Smooth muscle cell (in vitro differentiated cells): ENCODE results near the gene SLC6A9. TPM values are rescaled to one million over a fixed set of nuclear protein-coding genes. Genes with fewer than 3 reads are reported as not detected.

Experiments used
- DNase-seq: peaks from one replicate; lab custom pipeline; 2025; ENCODE audit not compliant: unreplicated experiment; lab: John Stamatoyannopoulos, UW
- H2AFZ ChIP-seq: fragments of 200-600 bp; sonication (generic); 2 replicates; pipeline ENCODE4 v1.6.0; 2016; ENCODE audit warnings: antibody characterized with exemption, low read depth, mild to moderate bottlenecking
- H3F3A ChIP-seq: fragments of 200-600 bp; sonication (generic); 2 replicates; pipeline ENCODE4 v1.6.0; 2017; ENCODE audit warnings: antibody characterized with exemption, low read depth
- H3K27ac ChIP-seq: fragments of 200-600 bp; sonication (generic); 2 replicates; pipeline ENCODE4 v1.5.1; 2016; ENCODE audit warnings: low read depth, mild to moderate bottlenecking
- H3K27me3 ChIP-seq: fragments of 200-600 bp; sonication (generic); 2 replicates; pipeline ENCODE4 v1.6.1; 2016; ENCODE audit warnings: low read depth, mild to moderate bottlenecking
- H3K36me3 ChIP-seq: fragments of 200-600 bp; sonication (generic); 2 replicates; pipeline ENCODE4 v1.5.1; 2016; ENCODE audit warnings: low read depth
- H3K4me1 ChIP-seq: fragments of 200-600 bp; sonication (generic); 2 replicates; pipeline ENCODE4 v1.5.1; 2016; ENCODE audit warnings: low read depth
- H3K4me2 ChIP-seq: fragments of 200-600 bp; sonication (generic); 2 replicates; pipeline ENCODE4 v1.6.0; 2016; ENCODE audit warnings: mild to moderate bottlenecking
- H3K4me3 ChIP-seq: fragments of 200-600 bp; sonication (generic); 2 replicates; pipeline ENCODE4 v1.5.1; 2016; ENCODE audit warnings: mild to moderate bottlenecking
- H3K79me2 ChIP-seq: fragments of 200-600 bp; sonication (generic); 2 replicates; pipeline ENCODE4 v1.6.0; 2016; ENCODE audit warnings: low read depth, mild to moderate bottlenecking
- H3K9ac ChIP-seq: fragments of 200-600 bp; sonication (generic); 2 replicates; pipeline ENCODE4 v1.6.0; 2016; ENCODE audit warnings: low read depth
- H3K9me3 ChIP-seq: fragments of 200-600 bp; sonication (generic); replicated peaks from 2 replicates; pipeline ENCODE4 v1.5.1; 2016; ENCODE audit warnings: low read depth
- H4K20me1 ChIP-seq: fragments of 200-600 bp; sonication (generic); 2 replicates; pipeline ENCODE4 v1.6.0; 2016; ENCODE audit warnings: low read depth
- WGBS: methylation state at CpG from one replicate; pipeline ENCODE4 v1.1.7; 2016; ENCODE audit warnings: low lambda C conversion rate; 5-methylcytosine and 5-hydroxymethylcytosine counted together
- polyA plus RNA-seq: library from polyadenylated mRNA; unstranded; fragments of >200 nt; fragmentation: Nextera tagmentation; extraction: Ambion mirVana; gene quantifications from 2 replicates; pipeline ENCODE4 v1.2.1, GENCODE V29; 2016
- total RNA-seq: library from RNA; depleted of rRNA; stranded (reverse); fragments of >200 nt; gene quantifications from 2 replicates; pipeline ENCODE4 v1.2.3, GENCODE V29; 2014
- TF ChIP-seq, protein P1 (sequence below): fragments of 200-600 bp; sonication (generic); IDR thresholded peaks from 2 replicates; pipeline ENCODE4 v1.5.1; 2017; ENCODE audit warnings: borderline replicate concordance, mild to moderate bottlenecking, antibody characterized with exemption; ENCODE audit not compliant: insufficient read depth, poor library complexity, severe bottlenecking

Gene SLC6A9
- total and polyA plus RNA-seq, 2 experiments from 2014 or later, result 10.2 to 25.8 TPM

DNA sequence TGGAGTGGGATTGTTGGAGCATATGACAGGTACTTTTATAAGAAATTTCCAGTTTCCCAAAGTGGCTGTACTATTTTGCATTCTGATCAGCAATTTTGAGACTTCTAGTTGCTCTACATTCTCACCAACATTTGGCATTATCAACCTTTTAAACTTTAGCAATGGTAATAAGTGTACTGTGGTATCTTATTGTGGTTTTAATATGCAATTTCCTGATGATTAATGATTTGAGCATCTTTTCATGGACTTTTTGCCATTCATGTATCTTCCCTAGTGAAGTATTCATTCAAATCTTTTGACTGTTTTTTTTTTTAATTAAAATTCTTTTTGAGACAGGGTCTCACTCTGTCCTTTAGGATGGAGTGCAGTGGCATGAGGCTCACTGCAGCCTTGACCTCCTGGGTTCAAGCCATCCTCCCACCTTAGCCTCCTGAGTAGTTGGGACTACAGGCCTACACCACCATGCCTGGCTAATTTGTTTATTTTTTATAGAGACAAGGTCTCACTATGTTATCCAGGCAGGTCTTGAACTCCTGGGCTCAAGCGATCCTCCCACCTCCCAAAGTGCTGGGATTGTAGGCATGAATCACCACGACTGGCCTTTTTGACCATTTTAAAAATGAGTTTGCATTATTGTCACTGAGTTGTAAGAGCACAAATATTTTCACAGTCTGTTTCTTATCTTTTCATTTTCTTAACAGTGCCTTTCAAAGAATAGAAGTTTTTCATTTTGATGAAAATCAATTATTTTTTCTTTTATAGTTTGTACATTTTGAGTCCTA is 7.8 kb upstream of the SLC6A9 start:
- Histone ChIP-seq H3K36me3 (no peaks in the 10 kb centered on the region), H3K4me1 (peaks cover 5% of the 10 kb centered on the region), H3K9ac (no peak overlapping the region), H3F3A (no peaks in the 10 kb centered on the region), H3K27me3 (no peaks in the 10 kb centered on the region), H3K4me3 (no peak overlapping the region), H4K20me1 (no peaks in the 10 kb centered on the region), H2AFZ (no peak overlapping the region), H3K27ac (no peak overlapping the region), H3K79me2 (no peaks in the 10 kb centered on the region), H3K4me2 (no peak overlapping the region), H3K9me3 (no peaks in the 10 kb centered on the region)
- TF ChIP-seq, protein P1, sequence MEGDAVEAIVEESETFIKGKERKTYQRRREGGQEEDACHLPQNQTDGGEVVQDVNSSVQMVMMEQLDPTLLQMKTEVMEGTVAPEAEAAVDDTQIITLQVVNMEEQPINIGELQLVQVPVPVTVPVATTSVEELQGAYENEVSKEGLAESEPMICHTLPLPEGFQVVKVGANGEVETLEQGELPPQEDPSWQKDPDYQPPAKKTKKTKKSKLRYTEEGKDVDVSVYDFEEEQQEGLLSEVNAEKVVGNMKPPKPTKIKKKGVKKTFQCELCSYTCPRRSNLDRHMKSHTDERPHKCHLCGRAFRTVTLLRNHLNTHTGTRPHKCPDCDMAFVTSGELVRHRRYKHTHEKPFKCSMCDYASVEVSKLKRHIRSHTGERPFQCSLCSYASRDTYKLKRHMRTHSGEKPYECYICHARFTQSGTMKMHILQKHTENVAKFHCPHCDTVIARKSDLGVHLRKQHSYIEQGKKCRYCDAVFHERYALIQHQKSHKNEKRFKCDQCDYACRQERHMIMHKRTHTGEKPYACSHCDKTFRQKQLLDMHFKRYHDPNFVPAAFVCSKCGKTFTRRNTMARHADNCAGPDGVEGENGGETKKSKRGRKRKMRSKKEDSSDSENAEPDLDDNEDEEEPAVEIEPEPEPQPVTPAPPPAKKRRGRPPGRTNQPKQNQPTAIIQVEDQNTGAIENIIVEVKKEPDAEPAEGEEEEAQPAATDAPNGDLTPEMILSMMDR, result no peak
- WGBS, result 38% methylated on average over 2 of the region's 2 CpGs
- no peak for DNase-seq

DNA sequence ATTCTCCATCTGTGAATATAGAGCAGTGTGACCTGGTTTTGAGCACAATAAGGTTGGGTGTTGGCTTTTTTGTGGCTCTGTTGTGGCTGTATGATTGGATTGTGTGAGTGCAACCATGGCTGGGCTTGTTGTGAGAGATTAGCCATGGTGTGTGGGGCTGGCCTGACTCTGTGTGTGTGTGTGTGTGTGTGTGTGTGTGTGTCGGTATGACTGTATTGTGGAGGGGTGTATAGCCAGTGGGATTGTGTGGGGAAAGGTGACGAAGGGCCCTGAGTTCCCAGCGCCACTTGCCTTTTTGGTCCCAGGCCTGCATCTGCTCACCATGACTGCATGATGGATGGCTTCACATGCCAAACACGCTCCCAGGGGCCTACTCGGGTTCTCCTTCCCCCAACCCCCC is 5.9 kb upstream of the SLC6A9 start:
- no peak for DNase-seq
- Histone ChIP-seq H3F3A (no peaks in the 10 kb centered on the region), H3K36me3 (no peaks in the 10 kb centered on the region), H3K27ac (no peak overlapping the region), H3K27me3 (no peaks in the 10 kb centered on the region), H3K79me2 (no peaks in the 10 kb centered on the region), H2AFZ (no peak overlapping the region), H3K9ac (no peak overlapping the region), H3K9me3 (no peaks in the 10 kb centered on the region), H3K4me1 (peaks cover 4% of the 10 kb centered on the region), H3K4me2 (no peak overlapping the region), H3K4me3 (no peak overlapping the region), H4K20me1 (no peaks in the 10 kb centered on the region)
- TF ChIP-seq, protein P1, result no peak
- WGBS, result 91% methylated on average over 4 of the region's 5 CpGs

GRCh38 chr1:44036409-44037139 is 5.3 kb upstream of the SLC6A9 start:
- no peak overlapping the region for H3K27ac ChIP-seq
- no peak overlapping the region for H3K4me3 ChIP-seq
- DNase-seq, result peak; percentile 10
- TF ChIP-seq, protein P1, result peak; percentile 71
- H2AFZ ChIP-seq, result no peak overlapping the region
- peaks cover under 1% of the 10 kb centered on the region for H3F3A ChIP-seq
- no peak overlapping the region for H3K9ac ChIP-seq
- no peaks in the 10 kb centered on the region for H3K9me3 ChIP-seq
- H3K27me3 ChIP-seq, result no peaks in the 10 kb centered on the region
- WGBS, result 39% methylated on average over 6 of the region's 6 CpGs
- H3K4me2 ChIP-seq, result no peak overlapping the region
- no peaks in the 10 kb centered on the region for H4K20me1 ChIP-seq
- no peaks in the 10 kb centered on the region for H3K36me3 ChIP-seq
- peaks cover 10% of the 10 kb centered on the region for H3K4me1 ChIP-seq
- H3K79me2 ChIP-seq, result no peaks in the 10 kb centered on the region
